ENCODE measurements around the gene RNF207. TPM values are rescaled to one million over a fixed set of nuclear protein-coding genes. Genes with fewer than 3 reads are reported as not detected.

RNF207 gene
- total RNA-seq, 1 experiment from 2014 or later, result 0.32 TPM

- DNase-seq (ENCODE audit: low read depth), result no peak
These were observed 42.4 kb downstream of the RNF207 start for GRCh38 chr1:6248161-6248776.

- no peak for DNase-seq (ENCODE audit: low read depth)
These were observed 43.2 kb downstream of the RNF207 start for GRCh38 chr1:6248932-6249738.

GRCh38 chr1:6249739-6250689 lies 44.1 kb downstream of the RNF207 start:
- no peak for DNase-seq (ENCODE audit: low read depth)

GRCh38 chr1:6251233-6251632 lies 45.3 kb downstream of the RNF207 start:
- DNase-seq (ENCODE audit: low read depth), result no peak

- no peak for DNase-seq (ENCODE audit: low read depth)
These were observed 45.9 kb downstream of the RNF207 start for GRCh38 chr1:6251681-6252373.

GRCh38 chr1:6252374-6252710 lies 46.4 kb downstream of the RNF207 start:
- DNase-seq (ENCODE audit: low read depth), result no peak

- DNase-seq (ENCODE audit: low read depth), result no peak
These were observed 47.5 kb downstream of the RNF207 start for GRCh38 chr1:6253380-6253779.

- no peak for DNase-seq (ENCODE audit: low read depth)
These were observed 48.8 kb downstream of the RNF207 start for GRCh38 chr1:6254691-6255090.

- no peak for DNase-seq (ENCODE audit: low read depth)
These were observed 50.7 kb downstream of the RNF207 start for GRCh38 chr1:6256645-6257044.

GRCh38 chr1:6257541-6258069 lies 51.7 kb downstream of the RNF207 start:
- DNase-seq (ENCODE audit: low read depth), result peak; percentile 44

GRCh38 chr1:6258675-6259074 lies 52.8 kb downstream of the RNF207 start:
- no peak for DNase-seq (ENCODE audit: low read depth)

- peak; percentile 65 for DNase-seq (ENCODE audit: low read depth)
These were observed 53.8 kb downstream of the RNF207 start for GRCh38 chr1:6259491-6260362.

GRCh38 chr1:6260433-6260934 lies 54.6 kb downstream of the RNF207 start:
- DNase-seq (ENCODE audit: low read depth), result no peak

- no peak for DNase-seq (ENCODE audit: low read depth)
These were observed 55.2 kb downstream of the RNF207 start, which contains the start of gene GPR153 for GRCh38 chr1:6260961-6261614. TSS of gene GPR153 (minus strand) at chr1:6261098. CDS start at chr1:6254905, 6,193 bp downstream.

- no peak for DNase-seq (ENCODE audit: low read depth)
These were observed 55.7 kb downstream of the RNF207 start for GRCh38 chr1:6261615-6261995.

- no peak for DNase-seq (ENCODE audit: low read depth)
These were observed 56.9 kb downstream of the RNF207 start for GRCh38 chr1:6262555-6263420.

GRCh38 chr1:6263716-6264115 lies 57.8 kb downstream of the RNF207 start:
- no peak for DNase-seq (ENCODE audit: low read depth)

- DNase-seq (ENCODE audit: low read depth), result no peak
These were observed 59.2 kb downstream of the RNF207 start for GRCh38 chr1:6265151-6265550.
